ENCODE data around the gene DTX3.
"Not testable (repeated sequence)": the region's sequence is repeated elsewhere in the genome, so short reads cannot be mapped to it uniquely, and the experiment has no call there.

Gene DTX3

DNA sequence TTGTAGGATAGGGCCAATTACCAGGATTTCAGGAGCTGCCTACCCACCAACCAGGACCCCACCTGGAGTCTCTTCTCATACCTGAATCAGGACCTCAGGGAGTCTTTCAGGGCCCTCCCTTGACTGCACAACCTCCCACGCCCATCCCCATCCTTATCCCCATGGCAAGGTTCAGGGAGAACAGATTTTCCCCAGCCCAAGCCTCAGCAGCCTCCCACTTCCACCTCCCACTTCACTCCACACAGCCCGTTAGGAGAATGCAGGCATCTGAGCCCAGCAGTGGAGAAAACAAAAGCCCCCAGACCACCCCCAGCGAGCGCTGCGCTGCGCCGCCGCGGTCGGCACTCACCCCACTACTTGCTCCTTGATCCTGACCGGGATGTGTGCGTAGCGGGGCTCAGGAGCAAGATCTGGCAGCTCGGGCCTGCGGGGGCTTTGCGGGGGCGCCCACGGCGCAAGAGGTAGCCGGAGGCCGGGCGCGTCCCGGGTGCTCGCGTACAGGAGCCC lies 27.0 kb downstream of the DTX3 start:
- no peak for DNase-seq (ENCODE audit: low read depth in 2 of 3, low spot score in 2 of 3)

DNA sequence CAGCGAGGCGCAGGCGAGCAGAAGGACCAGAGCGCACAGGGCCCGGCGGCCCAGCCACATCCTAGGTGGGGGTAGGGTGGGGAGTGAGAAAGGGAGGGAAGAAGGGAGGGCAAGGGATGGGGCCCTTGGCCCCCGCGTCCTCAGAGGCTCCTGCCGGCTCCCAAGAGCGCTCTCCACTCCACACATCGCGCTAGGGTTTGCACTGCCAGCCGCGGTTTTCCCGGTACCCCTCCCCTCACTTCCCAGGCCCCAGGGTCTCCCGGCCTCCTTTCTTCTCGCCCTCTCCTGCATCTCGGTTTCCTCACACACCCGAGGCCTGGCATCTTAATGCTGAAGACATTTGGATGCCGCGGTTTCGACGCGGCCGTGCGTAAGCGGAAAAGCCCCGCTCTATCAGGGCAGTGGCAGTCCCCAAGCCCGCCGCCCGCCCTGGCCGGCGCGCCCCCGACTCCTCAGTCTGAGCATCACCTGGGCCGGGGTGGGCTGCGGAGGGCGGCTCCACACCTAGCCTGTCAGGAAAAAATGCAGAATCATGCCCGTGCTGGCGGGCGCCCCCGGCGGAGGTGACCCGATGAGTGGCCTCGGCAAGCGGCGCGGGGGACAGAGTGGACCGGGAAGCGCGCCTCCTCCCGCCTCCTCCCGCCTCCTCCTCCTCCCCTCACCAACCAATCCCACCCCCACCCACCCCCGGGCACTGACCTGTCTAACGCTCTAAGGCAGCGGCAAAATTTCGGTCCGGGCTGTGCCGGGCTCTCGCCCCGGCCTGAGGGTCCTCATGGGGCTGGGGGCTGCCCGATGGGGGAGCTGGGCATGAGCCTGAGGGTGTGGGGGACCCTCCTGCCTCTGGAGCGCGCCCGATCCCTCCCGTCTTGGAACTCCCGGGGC lies 27.7 kb downstream of the DTX3 start:
- no peak for DNase-seq (ENCODE audit: low read depth in 2 of 3, low spot score in 2 of 3)

DNA sequence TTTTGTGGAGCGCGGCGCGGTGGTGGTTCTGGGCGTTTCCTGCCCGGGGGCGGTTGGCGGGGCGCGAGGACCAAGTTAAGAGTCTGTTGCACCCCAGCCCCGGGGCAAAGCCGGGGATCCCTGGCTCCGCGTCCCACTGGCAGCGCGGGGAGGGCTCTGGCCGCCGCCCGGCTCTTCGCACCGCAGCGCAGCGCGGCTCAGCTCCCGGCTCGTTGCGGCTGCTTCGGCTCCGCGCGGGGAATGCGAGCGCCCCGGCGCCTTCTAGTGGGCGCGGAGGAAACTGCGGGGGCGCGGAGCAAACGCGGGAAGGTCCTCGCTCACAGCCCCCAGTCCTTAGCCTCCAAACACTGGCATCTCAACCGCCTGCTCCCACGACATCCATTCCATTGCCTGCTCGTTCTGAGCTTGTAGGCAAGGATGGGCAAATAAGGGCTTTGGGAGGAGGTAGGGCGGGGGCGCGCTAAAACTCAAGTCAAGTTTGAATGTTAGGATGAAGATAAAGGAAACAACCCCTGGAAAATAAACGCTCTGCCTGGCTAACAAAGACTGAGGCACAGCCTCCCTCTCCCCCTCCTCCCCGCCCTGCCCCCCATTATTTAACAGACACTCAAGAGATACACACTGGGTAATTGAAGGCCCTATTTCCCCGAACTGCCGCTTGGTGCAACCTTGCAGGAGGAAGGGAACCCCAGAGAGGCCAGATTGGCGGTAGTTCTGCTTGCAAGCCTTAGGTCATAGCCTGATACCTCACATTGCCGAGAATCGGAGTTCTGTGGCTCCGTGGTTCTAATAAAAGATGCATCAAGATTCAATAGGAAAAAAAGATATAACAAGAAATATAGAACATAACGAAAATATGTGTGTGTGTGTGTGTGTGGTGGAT lies 28.6 kb downstream of the DTX3 start, which contains the start of gene B4GALNT1:
Gene B4GALNT1 (minus strand): TSS at position 244 of the 883 bp plus-strand sequence. CDS start 1,069 bp downstream, outside the sequence.
- no peak for DNase-seq (ENCODE audit: low read depth in 2 of 3, low spot score in 2 of 3)

DNA sequence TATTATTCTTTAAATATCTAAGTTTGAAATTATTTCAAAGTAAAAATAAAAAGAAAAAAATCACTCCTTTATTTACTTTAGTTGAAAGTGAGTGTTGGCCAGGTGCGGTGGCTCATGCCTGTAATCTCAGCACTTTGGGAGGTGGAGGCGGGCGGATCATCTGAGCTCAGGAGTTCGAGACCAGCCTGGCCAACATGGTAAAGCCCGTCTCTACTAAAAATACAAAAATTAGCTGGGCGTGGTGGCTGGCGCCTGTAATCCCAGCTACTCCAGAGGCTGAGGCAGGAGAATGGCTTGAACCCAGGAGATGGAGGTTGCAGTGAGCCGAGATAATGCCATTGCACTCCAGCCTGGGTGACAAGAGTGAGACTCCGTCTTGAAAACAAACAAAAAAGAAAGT lies 32.1 kb downstream of the DTX3 start:
- DNase-seq (ENCODE audit: low read depth in 2 of 3, low spot score in 2 of 3): not testable (repeated sequence)

DNA sequence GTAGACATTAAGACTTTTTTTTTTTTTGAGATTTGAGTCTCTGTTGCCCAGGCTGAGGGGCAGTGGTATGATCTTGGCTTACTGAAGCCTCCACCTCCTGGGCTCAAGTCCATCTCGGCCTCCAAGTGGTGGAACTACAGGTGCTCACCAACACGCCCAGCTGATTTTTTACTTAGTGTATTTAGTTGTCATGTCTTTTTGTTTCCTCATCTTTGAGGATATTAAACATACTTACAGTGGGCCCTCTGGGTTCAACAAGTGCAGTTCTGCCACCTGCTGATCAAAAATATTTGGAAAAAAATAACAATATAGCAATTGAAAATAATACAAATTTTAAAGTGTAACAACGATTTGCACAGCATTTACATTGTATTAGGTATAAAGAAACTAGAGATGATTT lies 32.7 kb downstream of the DTX3 start:
- no peak for DNase-seq (ENCODE audit: low read depth in 2 of 3, low spot score in 2 of 3)

DNA sequence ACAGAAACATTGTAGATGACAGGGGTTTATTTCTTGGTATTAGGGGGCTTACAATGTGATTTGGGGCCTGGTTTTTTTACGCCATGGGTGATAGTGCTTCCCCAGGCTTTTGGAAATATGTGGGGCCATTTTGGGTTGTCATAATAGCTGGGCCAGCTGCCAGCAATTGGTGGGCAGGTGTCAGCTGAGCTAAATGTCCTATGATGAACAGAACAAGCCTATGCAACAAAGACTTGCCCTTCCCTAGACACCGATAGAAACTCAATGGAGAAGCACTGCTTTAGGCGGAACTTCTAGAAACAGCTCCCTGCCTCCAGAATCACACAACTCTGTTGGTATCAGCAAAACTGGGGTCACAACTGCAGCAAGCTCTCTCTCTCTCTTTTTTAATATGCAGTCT lies 33.5 kb downstream of the DTX3 start:
- no peak for DNase-seq (ENCODE audit: low read depth in 2 of 3, low spot score in 2 of 3)

DNA sequence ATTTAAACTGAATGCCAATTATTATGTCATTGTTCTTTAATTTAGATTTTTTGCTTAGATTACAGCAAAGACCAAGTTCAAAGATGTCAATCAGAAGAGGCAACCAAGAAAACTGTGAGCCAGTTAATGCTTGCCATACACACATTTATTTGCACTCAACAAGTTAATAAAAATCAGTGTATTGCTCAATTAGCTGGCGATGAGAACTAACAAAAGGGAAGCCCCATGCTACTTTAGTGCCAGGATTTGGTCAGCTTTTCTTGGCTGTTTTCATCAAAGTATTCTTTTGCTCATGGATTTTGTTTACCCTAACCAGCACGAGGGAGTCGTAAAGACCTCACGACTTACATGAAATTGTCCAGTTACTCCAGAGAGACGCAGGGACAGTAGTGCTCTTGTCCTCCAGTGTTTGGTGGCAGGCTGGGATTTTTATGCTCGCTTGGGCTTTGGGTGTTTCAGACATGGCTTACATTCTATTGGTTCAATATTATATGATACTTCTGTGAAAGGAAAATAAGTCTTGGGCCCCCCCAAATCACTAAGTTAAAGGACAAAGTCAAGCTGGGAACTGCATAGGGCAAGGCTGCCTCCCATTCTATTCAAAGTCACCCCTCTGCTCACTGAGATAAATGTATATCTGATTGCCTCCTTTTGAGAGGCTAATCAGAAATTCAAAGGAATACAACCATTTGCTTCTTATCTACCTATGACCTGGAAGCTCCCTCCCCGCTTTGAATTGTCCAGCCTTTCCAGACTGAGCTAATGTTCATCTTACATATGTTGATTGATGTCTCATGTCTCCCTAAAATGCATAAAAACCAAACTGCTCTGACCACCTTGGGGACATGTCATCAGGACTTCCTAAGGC lies 35.8 kb downstream of the DTX3 start:
- no peak for DNase-seq (ENCODE audit: low read depth in 2 of 3, low spot score in 2 of 3)

DNA sequence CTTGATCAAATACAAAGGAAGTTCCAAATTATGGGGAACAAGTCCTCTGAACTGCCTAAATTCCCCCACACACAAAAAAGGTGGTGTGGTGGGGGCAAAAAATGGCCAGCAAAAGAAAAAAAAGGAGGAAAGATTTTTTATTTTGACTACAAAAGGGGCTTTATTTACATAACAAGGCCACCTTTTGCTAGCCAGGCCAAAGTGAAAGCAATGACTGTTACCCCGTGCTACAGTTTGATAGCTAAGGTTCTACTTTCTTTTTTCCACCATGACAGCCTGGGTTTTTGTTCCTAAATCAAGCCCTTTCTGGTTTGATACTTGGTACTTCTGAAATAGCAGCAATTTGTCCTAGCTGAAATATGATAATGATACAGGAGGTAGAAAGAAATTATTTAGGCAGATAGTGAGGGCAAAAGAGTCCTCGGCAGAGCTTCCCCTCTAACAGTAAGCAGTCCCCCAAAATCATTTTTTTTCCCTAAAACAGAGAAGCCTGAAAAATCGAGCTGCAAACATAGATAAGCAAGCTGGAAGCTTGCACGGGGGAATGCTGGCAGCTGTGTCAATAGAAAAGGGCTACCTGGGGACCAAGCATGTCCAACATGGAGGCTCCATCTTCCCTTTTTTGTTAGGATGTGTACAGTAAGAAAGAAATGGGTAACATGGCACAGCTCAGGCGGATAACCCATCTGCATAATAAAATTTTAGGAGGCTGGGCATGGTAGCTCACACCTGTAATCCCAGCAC lies 37.2 kb downstream of the DTX3 start:
- no peak for DNase-seq (ENCODE audit: low read depth in 2 of 3, low spot score in 2 of 3)

DNA sequence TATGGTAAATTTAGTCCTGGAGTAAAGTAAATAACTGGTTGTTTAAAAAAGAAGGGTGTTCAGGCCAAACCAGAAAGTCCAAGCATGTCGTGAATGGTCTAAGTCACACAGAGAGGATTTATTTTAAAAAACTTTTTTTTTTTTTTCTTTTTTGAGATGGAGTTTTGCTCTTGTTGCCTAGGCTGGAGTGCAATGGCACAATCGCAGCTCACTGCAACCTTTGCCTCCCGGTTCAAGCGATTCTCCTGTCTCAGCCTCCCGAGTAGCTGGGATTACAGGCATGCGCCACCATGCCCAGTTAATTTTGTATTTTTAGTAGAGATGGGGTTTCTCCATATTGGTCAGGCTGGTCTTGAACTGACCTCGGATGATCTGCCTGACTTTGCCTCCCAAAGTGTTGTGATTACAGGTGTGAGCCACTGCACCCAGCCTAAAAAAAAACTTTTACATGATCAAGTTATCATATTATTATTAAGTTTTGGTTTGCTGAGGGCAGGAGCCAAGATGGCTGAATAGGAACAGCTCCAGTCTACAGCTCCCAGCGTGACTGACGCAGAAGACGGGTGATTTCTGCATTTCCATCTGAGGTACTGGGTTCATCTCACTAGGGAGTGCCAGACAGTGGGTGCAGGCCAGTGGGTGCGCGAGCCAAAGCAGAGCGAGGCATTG lies 41.5 kb downstream of the DTX3 start:
- not testable (repeated sequence) for DNase-seq (ENCODE audit: low read depth in 2 of 3, low spot score in 2 of 3)

DNA sequence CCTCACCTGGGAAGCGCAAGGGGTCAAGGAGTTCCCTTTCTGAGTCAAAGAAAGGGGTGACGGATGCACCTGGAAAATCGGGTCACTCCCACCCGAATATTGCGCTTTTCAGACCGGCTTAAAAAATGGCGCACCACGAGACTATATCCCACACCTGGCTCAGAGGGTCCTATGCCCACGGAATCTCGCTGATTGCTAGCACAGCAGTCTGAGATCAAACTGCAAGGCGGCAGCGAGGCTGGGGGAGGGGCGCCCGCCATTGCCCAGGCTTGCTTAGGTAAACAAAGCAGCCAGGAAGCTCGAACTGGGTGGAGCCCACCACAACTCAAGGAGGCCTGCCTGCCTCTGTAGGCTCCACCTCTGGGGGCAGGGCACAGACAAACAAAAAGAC lies 42.0 kb downstream of the DTX3 start:
- not testable (repeated sequence) for DNase-seq (ENCODE audit: low read depth in 2 of 3, low spot score in 2 of 3)

DNA sequence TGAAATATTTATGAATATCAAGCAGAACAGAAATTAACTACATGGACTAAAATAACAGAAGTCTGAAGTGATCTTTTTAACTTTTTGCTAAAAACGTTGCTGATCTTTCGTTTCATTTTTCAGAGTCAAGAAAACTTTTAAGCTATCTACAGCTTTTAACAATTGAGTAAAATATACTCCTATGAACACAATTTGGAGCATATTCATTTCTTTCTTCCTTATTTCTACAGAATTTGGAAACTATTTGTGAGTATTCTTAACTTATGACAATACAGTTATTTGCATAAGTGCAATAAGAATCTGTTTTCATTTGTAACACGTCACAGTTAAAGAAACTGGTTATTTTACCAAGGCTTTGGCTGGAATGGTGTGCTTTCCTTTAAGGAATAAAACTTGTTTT lies 49.4 kb downstream of the DTX3 start:
- no peak for DNase-seq (ENCODE audit: low read depth in 2 of 3, low spot score in 2 of 3)

DNA sequence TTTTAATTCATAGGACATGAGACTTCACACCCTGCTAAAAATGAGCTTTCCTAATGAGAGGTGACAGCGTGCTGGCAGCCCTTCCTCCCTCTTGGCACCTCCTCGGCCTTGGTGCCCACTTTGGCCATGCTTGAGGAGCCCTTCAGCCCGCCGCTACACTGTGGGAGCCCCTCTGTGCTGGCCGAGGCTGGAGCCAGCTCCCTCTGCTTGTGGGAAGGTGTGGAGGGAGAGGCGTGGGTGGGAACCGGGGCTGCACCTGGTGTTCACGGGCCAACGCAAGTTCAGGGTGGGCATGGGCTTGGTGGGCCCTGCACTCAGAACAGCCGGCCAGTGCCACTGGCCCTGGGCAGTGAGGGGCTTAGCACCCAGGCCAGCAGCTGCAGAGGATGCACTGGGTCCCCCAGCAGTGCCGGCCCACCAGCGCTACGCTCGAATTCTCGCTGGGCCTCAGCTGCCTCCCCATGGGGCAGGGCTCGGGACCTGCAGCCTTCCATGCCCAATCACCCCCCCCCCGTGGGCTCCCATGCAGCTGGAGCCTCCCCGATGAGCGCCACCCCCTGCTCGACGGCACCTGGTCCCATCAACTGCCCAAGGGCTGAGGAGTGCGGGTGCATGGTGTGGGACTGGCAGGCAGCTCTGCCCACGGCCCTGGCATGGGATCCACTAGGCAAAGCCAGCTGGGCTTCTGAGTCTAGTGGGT lies 51.1 kb downstream of the DTX3 start:
- no peak for DNase-seq (ENCODE audit: low read depth in 2 of 3, low spot score in 2 of 3)

DNA sequence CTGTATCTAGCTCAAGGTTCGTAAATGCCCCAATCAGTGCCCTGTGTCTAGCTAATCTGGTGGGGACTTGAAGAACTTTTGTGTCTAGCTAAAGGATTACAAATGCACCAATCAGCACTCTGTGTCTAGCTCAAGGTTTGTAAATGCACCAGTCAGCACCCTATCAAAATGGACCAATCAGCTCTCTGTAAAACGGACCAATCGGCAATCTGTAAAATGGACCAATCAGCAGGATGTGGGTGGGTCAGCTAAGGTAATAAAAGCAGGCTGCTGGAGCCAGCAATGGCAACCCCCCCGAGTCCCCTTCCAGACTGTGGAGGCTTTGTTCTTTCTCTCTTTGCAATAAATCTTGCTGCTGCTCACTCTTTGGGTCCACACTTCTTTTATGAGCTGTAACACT lies 51.8 kb downstream of the DTX3 start:
- DNase-seq (ENCODE audit: low read depth in 2 of 3, low spot score in 2 of 3): not testable (repeated sequence)

DNA sequence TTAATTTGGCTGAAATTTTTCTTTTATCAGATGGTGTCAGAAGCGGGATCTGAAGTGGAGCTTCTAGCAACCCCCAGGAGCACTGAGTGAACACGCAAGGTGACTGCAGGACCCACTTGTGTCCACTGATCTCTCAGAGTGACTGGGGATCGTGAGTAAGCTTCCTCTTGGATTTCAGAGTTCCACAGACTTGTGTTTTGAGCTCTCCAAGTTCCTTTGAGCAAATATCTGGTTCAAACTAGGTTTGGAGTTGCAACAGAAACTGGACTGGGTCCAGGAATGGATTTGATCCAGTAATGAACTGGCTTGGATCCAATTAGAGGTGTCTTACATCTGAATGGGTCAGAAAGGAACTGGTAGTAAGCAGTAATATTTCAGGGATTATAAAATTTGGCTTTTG lies 53.1 kb downstream of the DTX3 start:
- DNase-seq (ENCODE audit: low read depth in 2 of 3, low spot score in 2 of 3): no peak

DNA sequence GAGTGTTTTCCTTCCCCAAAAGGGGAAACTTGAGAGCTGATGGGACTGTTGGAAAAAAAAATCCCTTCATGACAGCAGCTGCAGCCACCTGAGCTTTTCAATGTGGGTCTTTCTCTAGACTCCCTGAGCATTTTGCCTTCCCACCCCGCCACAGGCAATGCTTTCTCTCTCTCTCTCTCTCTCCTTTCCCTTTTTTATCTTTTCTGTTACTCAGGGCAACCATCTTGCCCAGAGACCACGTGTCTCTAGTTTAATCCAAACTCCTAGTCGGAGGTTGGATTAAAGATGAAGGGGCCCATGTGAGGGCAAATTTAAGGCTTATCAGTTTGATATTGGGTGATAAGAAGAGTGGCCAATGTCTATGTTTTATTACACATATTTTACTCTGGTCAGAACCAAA lies 54.3 kb downstream of the DTX3 start:
- no peak for DNase-seq (ENCODE audit: low read depth in 2 of 3, low spot score in 2 of 3)
